KOPT-K1 (cell line): ENCODE data around the gene ADAMTS3.

Experiments
- H3K27ac ChIP-seq: fragments of 200-600 bp; sonication (generic); 2 replicates; pipeline ENCODE4 v1.5.1; 2016; ENCODE audit warnings: antibody characterized with exemption, mild to moderate bottlenecking, low read depth, low read length; ENCODE audit not compliant: poor library complexity, severe bottlenecking
- H3K36me3 ChIP-seq: fragments of 200-600 bp; sonication (generic); 2 replicates; pipeline ENCODE4 v1.5.1; 2017; ENCODE audit warnings: antibody characterized with exemption, mild to moderate bottlenecking, low read length, moderate library complexity; ENCODE audit not compliant: insufficient read depth
- H3K9me3 ChIP-seq: fragments of 200-600 bp; sonication (generic); 2 replicates; pipeline ENCODE4 v1.5.1; 2017; ENCODE audit warnings: antibody characterized with exemption, low read length, mild to moderate bottlenecking; ENCODE audit not compliant: insufficient read depth, poor library complexity, severe bottlenecking

Gene ADAMTS3

DNA sequence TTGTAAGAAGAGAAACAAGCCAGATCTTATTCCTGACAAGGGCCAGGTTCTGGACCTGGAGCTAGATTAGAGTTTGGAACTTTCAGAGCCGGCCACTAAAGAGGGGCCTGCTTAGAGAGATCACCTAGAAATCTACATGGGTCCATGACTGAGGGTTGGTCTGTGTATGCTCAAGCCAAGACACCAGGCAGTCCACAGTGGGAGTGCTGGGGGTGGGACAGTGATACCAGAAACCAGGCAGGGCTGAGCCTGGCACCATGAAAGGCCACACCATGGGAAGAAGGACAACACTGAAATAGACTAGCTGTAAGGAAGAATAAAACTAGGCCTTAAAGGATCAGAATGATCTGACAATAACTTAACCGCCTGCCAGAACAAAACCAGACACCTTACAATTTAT lies 267.3 kb downstream of the ADAMTS3 start:
- no peaks in the 10 kb centered on the region for H3K36me3 ChIP-seq
- no peaks in the 10 kb centered on the region for H3K9me3 ChIP-seq
- no peak overlapping the region for H3K27ac ChIP-seq

DNA sequence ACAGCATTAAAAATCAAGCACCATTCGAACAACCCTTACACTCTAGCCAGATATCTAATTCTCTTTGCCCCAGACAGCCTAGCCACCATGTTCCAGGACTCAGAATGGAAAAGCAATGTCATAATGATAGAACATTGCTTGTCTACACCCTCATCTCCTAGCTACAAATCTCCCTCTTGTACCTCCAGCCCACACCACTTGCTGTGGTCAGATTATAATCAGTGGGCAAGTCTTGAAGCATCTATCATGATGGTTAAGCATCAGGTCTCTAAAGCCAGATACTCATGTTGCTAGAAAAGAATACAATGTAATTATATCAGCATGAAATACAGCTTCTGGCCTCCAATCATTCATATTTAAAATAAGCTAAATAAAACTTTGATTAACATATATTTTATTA lies 268.9 kb downstream of the ADAMTS3 start:
- H3K36me3 ChIP-seq, result no peaks in the 10 kb centered on the region
- no peaks in the 10 kb centered on the region for H3K9me3 ChIP-seq
- no peak overlapping the region for H3K27ac ChIP-seq

DNA sequence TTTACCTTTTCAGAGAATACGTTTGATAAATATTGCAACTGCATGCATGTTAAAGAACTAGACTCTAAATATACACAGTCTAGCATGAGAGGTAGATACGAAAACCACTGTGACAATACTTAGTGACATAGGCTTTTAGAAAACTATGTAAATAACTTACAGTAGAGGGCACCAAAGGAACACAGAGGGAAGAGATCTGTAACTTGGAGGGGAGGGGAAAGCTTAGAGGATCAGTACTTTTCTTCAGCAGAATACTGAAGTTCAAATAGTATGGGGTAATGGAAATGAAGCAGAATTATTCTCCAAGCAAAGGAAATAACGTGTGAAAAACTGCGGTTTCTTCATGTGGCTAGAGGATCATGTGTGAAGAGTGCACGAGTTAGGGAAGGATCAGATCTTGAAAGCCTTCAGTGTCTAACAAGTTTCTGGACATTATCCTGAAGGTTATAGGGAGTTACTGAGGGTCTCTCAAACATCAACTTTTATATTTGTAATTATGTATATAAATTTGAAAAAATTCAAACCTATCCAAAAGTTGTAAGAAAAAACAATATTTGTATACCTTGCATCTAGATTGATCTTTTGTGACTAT lies 273.0 kb downstream of the ADAMTS3 start:
- Histone ChIP-seq H3K36me3 (no peaks in the 10 kb centered on the region), H3K27ac (no peak overlapping the region), H3K9me3 (no peaks in the 10 kb centered on the region)

DNA sequence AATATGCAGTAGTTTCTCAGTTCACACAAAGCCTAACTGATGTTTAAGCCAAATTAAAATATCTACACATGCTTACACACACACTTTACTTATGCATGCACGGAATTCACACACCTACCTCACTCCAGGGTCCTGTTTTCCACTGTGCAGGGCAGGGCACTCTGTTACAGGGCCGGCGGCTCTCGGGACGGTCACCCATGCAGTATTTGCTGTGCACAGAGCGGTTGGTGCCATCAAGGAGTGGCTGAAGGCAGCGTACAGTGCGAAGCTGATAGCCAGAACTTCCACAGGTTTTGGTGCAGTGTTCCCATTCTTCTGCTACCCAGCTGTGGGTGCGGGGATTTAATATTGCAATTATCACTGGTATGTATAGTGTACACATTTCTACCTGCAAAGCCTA lies 278.3 kb downstream of the ADAMTS3 start:
- Histone ChIP-seq H3K9me3 (no peaks in the 10 kb centered on the region), H3K27ac (no peak overlapping the region), H3K36me3 (no peaks in the 10 kb centered on the region)

DNA sequence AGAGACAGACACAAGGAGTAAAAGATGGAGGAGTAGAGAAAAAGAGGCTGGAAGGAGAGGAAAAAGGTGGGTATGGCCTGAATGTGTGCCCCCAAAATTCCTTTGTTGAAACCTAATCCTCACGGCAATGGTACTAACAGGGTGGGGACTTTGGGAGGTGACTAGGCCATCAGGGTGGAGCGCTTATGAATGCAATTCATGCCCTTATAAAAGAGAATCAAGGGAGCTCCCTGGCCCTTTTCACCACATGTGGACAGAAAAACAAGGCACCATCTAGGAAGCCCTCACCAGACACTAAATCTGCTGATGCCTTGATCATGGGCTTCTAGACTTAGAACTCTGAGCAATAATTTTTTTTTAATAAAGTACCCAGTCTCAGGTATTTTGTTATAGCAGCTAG lies 282.1 kb downstream of the ADAMTS3 start:
- no peaks in the 10 kb centered on the region for H3K36me3 ChIP-seq
- no peak overlapping the region for H3K27ac ChIP-seq
- no peaks in the 10 kb centered on the region for H3K9me3 ChIP-seq

DNA sequence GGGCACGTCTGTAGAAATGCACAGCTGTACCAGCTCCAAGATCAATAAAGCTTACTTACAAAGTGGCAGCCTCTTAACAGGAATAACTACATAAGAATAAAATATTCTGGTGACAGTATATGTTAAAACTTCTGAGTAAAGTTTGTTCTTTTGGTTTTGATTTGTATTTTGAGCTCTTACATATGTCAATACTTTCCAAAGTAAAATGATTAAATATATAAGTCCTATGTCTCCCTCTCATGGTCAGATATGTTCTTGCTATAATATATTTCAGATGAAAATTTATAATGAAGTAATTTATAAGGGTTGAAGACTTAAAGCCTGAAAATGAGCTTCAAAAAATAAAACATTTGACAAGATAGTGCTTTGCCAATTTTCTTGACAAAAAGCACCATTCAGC lies 282.8 kb downstream of the ADAMTS3 start:
- Histone ChIP-seq H3K36me3 (no peaks in the 10 kb centered on the region), H3K9me3 (no peaks in the 10 kb centered on the region), H3K27ac (no peak overlapping the region)

DNA sequence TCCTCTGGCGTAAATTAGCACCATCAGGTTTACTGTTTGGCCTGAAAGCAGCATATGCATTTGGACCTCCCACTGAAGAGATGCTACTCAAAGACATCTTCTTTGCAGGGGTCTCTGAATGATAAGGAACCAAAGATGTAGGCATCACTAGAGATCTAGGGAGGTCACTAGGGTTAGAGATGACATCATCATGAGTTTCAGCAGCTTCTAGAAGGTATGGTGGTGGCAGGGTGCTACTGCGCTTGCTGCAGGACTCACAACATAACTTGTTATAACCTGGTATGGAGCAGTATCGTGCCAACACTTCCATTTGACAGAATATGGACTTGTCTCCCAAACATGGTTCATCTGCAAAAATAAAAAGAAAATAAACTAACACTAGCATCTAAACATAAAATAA lies 285.7 kb downstream of the ADAMTS3 start:
- Histone ChIP-seq H3K9me3 (no peaks in the 10 kb centered on the region), H3K27ac (no peak overlapping the region), H3K36me3 (no peaks in the 10 kb centered on the region)

DNA sequence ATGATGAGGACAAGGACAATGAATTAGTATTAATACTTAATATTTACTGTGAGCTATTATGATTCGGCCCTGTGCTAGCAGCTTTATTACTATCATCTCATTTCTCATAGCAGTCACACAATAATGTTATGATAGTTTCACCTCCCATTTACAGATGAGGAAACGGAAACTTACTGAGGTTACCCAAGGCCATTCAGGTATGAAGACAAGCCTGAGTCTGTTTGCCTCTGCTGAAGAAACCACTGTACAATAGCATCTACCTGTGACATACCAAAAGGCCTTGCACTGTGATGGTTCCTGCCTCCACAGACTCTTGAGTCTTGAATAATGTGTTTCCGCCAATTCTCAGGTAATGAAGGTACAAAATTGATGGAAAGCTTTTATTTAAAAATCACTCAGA lies 288.8 kb downstream of the ADAMTS3 start:
- no peak overlapping the region for H3K27ac ChIP-seq
- no peaks in the 10 kb centered on the region for H3K9me3 ChIP-seq
- no peaks in the 10 kb centered on the region for H3K36me3 ChIP-seq

DNA sequence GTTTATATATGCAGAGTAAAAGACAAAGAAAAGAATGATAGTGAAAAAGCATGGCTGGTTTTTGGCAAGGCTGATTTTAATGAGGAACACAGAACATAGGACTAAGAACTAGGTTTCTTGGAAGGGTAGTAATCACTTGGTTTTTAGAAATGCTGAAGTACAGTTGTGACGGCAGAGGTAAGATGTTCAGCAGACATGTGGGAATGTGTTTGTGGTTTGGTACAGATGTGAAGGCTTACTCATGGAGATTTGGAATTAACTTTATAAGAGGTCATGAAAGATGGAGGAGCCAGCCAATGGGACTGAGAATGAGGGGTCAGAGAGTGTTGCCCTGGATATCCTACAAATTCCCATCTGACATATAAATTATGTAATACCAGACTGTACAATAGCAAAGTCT lies 293.6 kb downstream of the ADAMTS3 start:
- Histone ChIP-seq H3K9me3 (no peaks in the 10 kb centered on the region), H3K36me3 (no peaks in the 10 kb centered on the region), H3K27ac (no peak overlapping the region)

DNA sequence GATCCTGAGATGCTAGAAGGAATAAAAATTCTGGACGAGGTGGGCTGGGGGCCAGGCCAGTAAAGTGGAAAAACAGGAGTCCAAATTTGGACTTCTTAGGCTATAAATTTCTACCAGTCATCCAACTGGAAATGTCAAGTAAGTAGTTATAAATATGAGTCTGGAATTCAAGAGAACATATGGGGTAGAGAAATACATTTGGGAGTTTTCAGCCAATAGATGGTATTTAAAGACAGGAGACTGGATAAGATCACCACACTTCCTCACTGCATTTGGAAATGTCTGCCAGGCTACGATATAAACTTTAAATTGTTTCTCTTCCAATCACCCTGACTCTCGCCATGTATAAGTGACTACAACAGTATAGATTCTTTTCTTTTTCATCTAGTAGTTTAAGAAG lies 294.8 kb downstream of the ADAMTS3 start:
- Histone ChIP-seq H3K27ac (no peak overlapping the region), H3K9me3 (no peaks in the 10 kb centered on the region), H3K36me3 (no peaks in the 10 kb centered on the region)

DNA sequence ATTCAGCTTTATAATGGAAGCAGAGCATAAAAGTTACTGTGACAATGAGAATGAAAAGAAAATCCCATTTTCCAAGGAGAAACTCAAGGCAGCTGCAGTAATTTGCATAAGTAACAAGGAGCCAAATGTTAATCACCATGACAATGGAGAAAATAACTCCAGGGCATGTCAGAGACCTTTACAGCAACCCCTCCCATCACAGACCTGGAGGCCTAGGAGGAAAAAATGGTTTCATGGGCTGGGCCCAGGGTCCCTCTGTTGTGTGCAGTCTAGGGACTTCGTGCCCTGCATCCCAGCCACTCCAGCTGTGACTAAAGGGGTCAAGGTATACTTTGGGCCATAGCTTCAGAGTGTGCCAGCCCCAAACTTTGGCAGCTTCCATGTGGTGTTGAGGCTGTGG lies 313.8 kb downstream of the ADAMTS3 start:
- Histone ChIP-seq H3K36me3 (no peaks in the 10 kb centered on the region), H3K9me3 (peaks cover 12% of the 10 kb centered on the region), H3K27ac (no peak overlapping the region)

DNA sequence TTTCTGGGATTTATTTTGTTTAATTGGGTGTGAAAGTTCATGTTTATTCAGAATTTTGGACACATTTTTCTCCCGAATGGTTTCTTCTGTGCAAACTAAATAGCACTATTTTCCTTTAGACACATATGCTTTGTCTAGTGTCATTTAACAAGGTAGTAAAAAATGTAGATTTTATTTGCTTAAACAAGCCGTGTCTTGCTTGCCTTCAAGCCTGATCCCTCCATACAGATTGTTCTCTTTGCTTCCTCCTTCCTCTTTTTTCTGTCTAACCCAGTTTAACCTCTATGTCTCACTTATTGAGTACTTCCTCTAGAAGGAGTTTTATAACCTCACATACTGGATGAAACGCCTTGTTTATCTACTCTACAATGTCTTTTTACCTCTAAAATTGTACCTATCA lies 325.4 kb downstream of the ADAMTS3 start:
- Histone ChIP-seq H3K9me3 (no peaks in the 10 kb centered on the region), H3K36me3 (no peaks in the 10 kb centered on the region), H3K27ac (no peak overlapping the region)

DNA sequence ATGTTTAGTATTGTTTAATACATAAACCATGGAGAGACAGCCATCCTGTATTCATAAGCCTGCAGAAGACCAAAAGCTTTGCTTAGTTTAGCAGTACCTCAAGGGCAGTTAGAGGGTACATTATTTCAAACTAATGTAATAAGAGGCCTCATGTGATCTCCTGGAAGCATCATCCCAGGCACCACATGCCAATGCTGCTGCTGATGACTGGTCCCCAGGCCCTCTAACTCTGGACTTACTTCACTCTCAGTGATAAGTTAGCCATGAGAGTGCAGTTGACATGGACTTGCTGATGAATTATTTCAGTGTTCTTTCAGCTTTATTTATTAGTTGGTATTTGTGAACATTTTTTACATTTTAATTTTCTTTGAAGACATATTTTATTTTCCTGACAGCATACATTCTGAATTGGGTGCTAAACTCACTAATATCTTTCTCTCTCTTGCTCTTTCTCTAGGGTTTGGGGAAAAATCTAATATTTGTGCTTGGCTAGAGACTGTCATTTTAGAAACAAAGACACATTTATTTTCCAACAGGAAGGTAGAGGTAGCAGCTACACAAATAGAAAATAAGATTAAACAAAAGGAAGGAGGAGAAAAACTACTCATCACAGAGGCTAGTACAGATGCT lies 329.4 kb downstream of the ADAMTS3 start:
- Histone ChIP-seq H3K9me3 (no peaks in the 10 kb centered on the region), H3K36me3 (no peaks in the 10 kb centered on the region), H3K27ac (no peak overlapping the region)
